Fibroblast of the aortic adventitia (primary cell): Measurements from ENCODE around the gene SLC9A8. TPM values are rescaled to one million over a fixed set of nuclear protein-coding genes. Genes with fewer than 3 reads are reported as not detected.

Experiments
- DNase-seq: peaks from one replicate; pipeline ENCODE4 v3.0.0-alpha.2; 2010; ENCODE audit warnings: low read depth
- H3K4me3 ChIP-seq: 2 replicates; pipeline ENCODE4 v1.5.1; 2011; ENCODE audit warnings: low read depth, mild to moderate bottlenecking, control low read depth, low read length, moderate library complexity
- CTCF ChIP-seq: IDR thresholded peaks from 2 replicates; pipeline ENCODE4 v1.5.1; 2011; ENCODE audit warnings: mild to moderate bottlenecking, low read length, control low read depth, inconsistent platforms; ENCODE audit not compliant: insufficient read depth
- total RNA-seq: library from RNA; depleted of rRNA; stranded (reverse); fragments of >200 nt; gene quantifications from 2 replicates; pipeline ENCODE4 v1.2.3, GENCODE V29; 2012; ENCODE audit warnings: low replicate concordance

Gene SLC9A8
- total RNA-seq, 1 donor: 10.5 TPM

- no peak for TF ChIP-seq CTCF
- DNase-seq: no peak
- H3K4me3 ChIP-seq: no peak overlapping the region
Measured at GRCh38 chr20:49908258-49908565, 95.6 kb downstream of the SLC9A8 start.

GRCh38 chr20:49909499-49910339, 97.1 kb downstream of the SLC9A8 start:
- no peak for DNase-seq
- no peak overlapping the region for H3K4me3 ChIP-seq
- TF ChIP-seq CTCF: no peak

- TF ChIP-seq CTCF: no peak
- no peak for DNase-seq
- no peak overlapping the region for H3K4me3 ChIP-seq
Measured at GRCh38 chr20:49910340-49910706, 97.7 kb downstream of the SLC9A8 start.

- TF ChIP-seq CTCF: no peak
- H3K4me3 ChIP-seq: peak overlapping the region; percentile 98
- peak; percentile 31 for DNase-seq
Measured at GRCh38 chr20:49913399-49914047, 100.9 kb downstream of the SLC9A8 start.

- DNase-seq: no peak
- H3K4me3 ChIP-seq: peak overlapping the region; percentile 98
- no peak for TF ChIP-seq CTCF
Measured at GRCh38 chr20:49914310-49915117, 101.9 kb downstream of the SLC9A8 start.

GRCh38 chr20:49915118-49915379, 102.4 kb downstream of the SLC9A8 start:
- H3K4me3 ChIP-seq: peak overlapping the region; percentile 98
- DNase-seq: no peak
- TF ChIP-seq CTCF: no peak
